ENCODE measurements around the gene FAM174C.

FAM174C gene

GRCh38 chr19:1285737-1286360 lies 10.5 kb downstream of the FAM174C start, which contains the start of gene EFNA2:
Gene EFNA2, plus strand, starts transcription at chr19:1285873. Its CDS starts 296 bp downstream, at chr19:1286169.
- H3K36me3 ChIP-seq (ENCODE audit: low read length): no peaks in the 10 kb centered on the region
- H3K9me3 ChIP-seq (ENCODE audit: insufficient read depth, low read length): no peaks in the 10 kb centered on the region
- TF ChIP-seq EZH2phosphoT487 (conservative IDR thresholded peaks at IDR 0.05; ENCODE audit: low read length) (no peak), CTCF (IDR thresholded peaks at IDR 0.05; ENCODE audit: insufficient read depth, low read length, poor library complexity, severe bottlenecking) (no peak)
- H3K4me2 ChIP-seq (ENCODE audit: low read depth, low read length, poor library complexity, severe bottlenecking): no peak within 1 kb of the TSS
- H3F3A ChIP-seq (ENCODE audit: insufficient read depth): no peaks in the 10 kb centered on the region
- H3K9ac ChIP-seq (ENCODE audit: low read length): no peak within 1 kb of the TSS
- H3K9me2 ChIP-seq (replicated peaks; ENCODE audit: insufficient read depth, low read length): no peaks in the 10 kb centered on the region
- H3K79me2 ChIP-seq (ENCODE audit: insufficient read depth, low read length): no peaks in the 10 kb centered on the region
- H3K4me3 ChIP-seq (ENCODE audit: insufficient read depth, low read length, poor library complexity, severe bottlenecking): no peak within 1 kb of the TSS
- no peaks in the 10 kb centered on the region for H4K20me1 ChIP-seq (ENCODE audit: low read depth, low read length)
- no peak within 1 kb of the TSS for H2AFZ ChIP-seq (ENCODE audit: low read depth, low read length, severe bottlenecking)
- H3K27me3 ChIP-seq (ENCODE audit: low read length): no peaks in the 10 kb centered on the region
- no peak within 1 kb of the TSS for H3K27ac ChIP-seq (ENCODE audit: low read depth, low read length)

GRCh38 chr19:1286487-1287353 lies 11.4 kb downstream of the FAM174C start:
- no peak overlapping the region for H2AFZ ChIP-seq (ENCODE audit: low read depth, low read length, severe bottlenecking)
- H3K9me3 ChIP-seq (ENCODE audit: insufficient read depth, low read length): no peaks in the 10 kb centered on the region
- no peaks in the 10 kb centered on the region for H3K9me2 ChIP-seq (replicated peaks; ENCODE audit: insufficient read depth, low read length)
- no peak overlapping the region for H3K27ac ChIP-seq (ENCODE audit: low read depth, low read length)
- no peaks in the 10 kb centered on the region for H3K36me3 ChIP-seq (ENCODE audit: low read length)
- H4K20me1 ChIP-seq (ENCODE audit: low read depth, low read length): no peaks in the 10 kb centered on the region
- H3K9ac ChIP-seq (ENCODE audit: low read length): no peak overlapping the region
- H3K4me3 ChIP-seq (ENCODE audit: insufficient read depth, low read length, poor library complexity, severe bottlenecking): no peak overlapping the region
- peaks cover 1% of the 10 kb centered on the region; the same call in 1 of the 2 replicates for H3K27me3 ChIP-seq (ENCODE audit: low read length)
- no peaks in the 10 kb centered on the region for H3K79me2 ChIP-seq (ENCODE audit: insufficient read depth, low read length)
- TF ChIP-seq EZH2phosphoT487 (conservative IDR thresholded peaks at IDR 0.05; ENCODE audit: low read length) (no peak), CTCF (IDR thresholded peaks at IDR 0.05; ENCODE audit: insufficient read depth, low read length, poor library complexity, severe bottlenecking) (no peak)
- no peak overlapping the region for H3K4me2 ChIP-seq (ENCODE audit: low read depth, low read length, poor library complexity, severe bottlenecking)
- no peaks in the 10 kb centered on the region for H3F3A ChIP-seq (ENCODE audit: insufficient read depth)

GRCh38 chr19:1287354-1288225 lies 12.3 kb downstream of the FAM174C start:
- no peak overlapping the region for H3K27ac ChIP-seq (ENCODE audit: low read depth, low read length)
- no peak overlapping the region for H3K9ac ChIP-seq (ENCODE audit: low read length)
- H3K36me3 ChIP-seq (ENCODE audit: low read length): no peaks in the 10 kb centered on the region

More at GRCh38 chr19:1287354-1288225, 12.3 kb downstream of the FAM174C start:
- Histone ChIP-seq H3K27me3 (ENCODE audit: low read length) (peaks cover 4% of the 10 kb centered on the region; the same call in 1 of the 2 replicates), H2AFZ (ENCODE audit: low read depth, low read length, severe bottlenecking) (no peak overlapping the region), H3K4me2 (ENCODE audit: low read depth, low read length, poor library complexity, severe bottlenecking) (no peak overlapping the region), H3F3A (ENCODE audit: insufficient read depth) (no peaks in the 10 kb centered on the region), H3K79me2 (ENCODE audit: insufficient read depth, low read length) (no peaks in the 10 kb centered on the region), H3K9me3 (ENCODE audit: insufficient read depth, low read length) (no peaks in the 10 kb centered on the region), H3K4me3 (ENCODE audit: insufficient read depth, low read length, poor library complexity, severe bottlenecking) (no peak overlapping the region), H4K20me1 (ENCODE audit: low read depth, low read length) (no peaks in the 10 kb centered on the region), H3K9me2 (replicated peaks; ENCODE audit: insufficient read depth, low read length) (no peaks in the 10 kb centered on the region)
- no peak for TF ChIP-seq CTCF (IDR thresholded peaks at IDR 0.05; ENCODE audit: insufficient read depth, low read length, poor library complexity, severe bottlenecking)
- no peak for TF ChIP-seq EZH2phosphoT487 (conservative IDR thresholded peaks at IDR 0.05; ENCODE audit: low read length)
